IMR-90 (cell line): Measurements from ENCODE around the gene MRPL54. TPM values are rescaled to one million over a fixed set of nuclear protein-coding genes. Genes with fewer than 3 reads are reported as not detected.

ENCODE experiments used
- ATAC-seq: fragments of 200-7000 bp; cut with Tn5 transposase; 2 replicates; pipeline ENCODE4 v1.9.1; 2020; ENCODE audit warnings: low read depth, mild to moderate bottlenecking, moderate library complexity
- BruUV-seq: library from RNA; stranded (reverse); fragments of 400-500 nt; replicated peaks from 2 replicates; lab custom pipeline; 2021; lab: Mats Ljungman, UMichigan
- CTCF ChIA-PET: fragments of 300-600 bp; formaldehyde crosslinking; extraction: SDS; loops from one replicate; lab custom pipeline; 2021; ENCODE audit warnings: antibody characterized with exemption; lab: Yijun Ruan, JAX
- POLR2A ChIA-PET: fragments of 300-600 bp; sonication (Branson Sonifier 250); formaldehyde crosslinking; loops from one replicate; lab custom pipeline; 2022; ENCODE audit warnings: antibody characterized with exemption; ENCODE audit not compliant: unreplicated experiment; lab: Charles Lee
- DNase-seq: peaks from one replicate; pipeline ENCODE4 v3.0.0; 2013
- H2AFZ ChIP-seq: replicated peaks from 2 replicates; pipeline ENCODE3; 2013; ENCODE audit warnings: low read length, mild to moderate bottlenecking; ENCODE audit not compliant: poor library complexity
- H2AK5ac ChIP-seq: 2 replicates; pipeline ENCODE4 v1.6.1; 2013; ENCODE audit warnings: low read depth, low read length, inconsistent platforms
- H2AK9ac ChIP-seq: replicated peaks from 2 replicates; pipeline ENCODE3; 2013; ENCODE audit warnings: mild to moderate bottlenecking, low read depth, low read length, moderate library complexity; ENCODE audit not compliant: poor library complexity
- H2BK120ac ChIP-seq: 2 replicates; pipeline ENCODE4 v1.6.1; 2013; ENCODE audit warnings: low read depth, low read length, inconsistent platforms
- H2BK15ac ChIP-seq: 3 replicates; pipeline ENCODE4 v1.6.1; 2013; ENCODE audit warnings: low read depth, low read length, inconsistent platforms
- H2BK20ac ChIP-seq: 2 replicates; pipeline ENCODE4 v1.6.1; 2013; ENCODE audit warnings: low read depth, mild to moderate bottlenecking, inconsistent platforms, low read length, moderate library complexity
- H2BK5ac ChIP-seq: 2 replicates; pipeline ENCODE4 v1.6.1; 2013; ENCODE audit warnings: mild to moderate bottlenecking, low read depth, low read length, inconsistent platforms; ENCODE audit not compliant: poor library complexity, severe bottlenecking
- H3K14ac ChIP-seq: replicated peaks from 2 replicates; pipeline ENCODE4 v1.6.1; 2013; ENCODE audit warnings: low read depth, low read length, inconsistent platforms
- H3K18ac ChIP-seq: 2 replicates; pipeline ENCODE4 v1.6.1; 2013; ENCODE audit warnings: low read depth, low read length, control low read depth
- H3K23ac ChIP-seq: 2 replicates; pipeline ENCODE4 v1.6.1; 2013; ENCODE audit warnings: low read depth, low read length, inconsistent platforms
- H3K27ac ChIP-seq: 2 replicates; pipeline ENCODE4 v1.5.1; 2013; ENCODE audit warnings: mild to moderate bottlenecking, control low read depth, low read length; ENCODE audit not compliant: insufficient read depth
- H3K27me3 ChIP-seq: 2 replicates; pipeline ENCODE4 v1.6.1; 2013; ENCODE audit warnings: low read length; ENCODE audit not compliant: control insufficient read depth, insufficient read depth
- H3K36me3 ChIP-seq: 2 replicates; pipeline ENCODE4 v1.6.1; 2013; ENCODE audit warnings: low read length, mixed read lengths; ENCODE audit not compliant: control insufficient read depth, insufficient read depth
- H3K4ac ChIP-seq: 2 replicates; pipeline ENCODE4 v1.6.1; 2013; ENCODE audit warnings: low read depth, low read length, inconsistent platforms
- H3K4me1 ChIP-seq: 2 replicates; pipeline ENCODE4 v1.6.1; 2013; ENCODE audit warnings: low read length, mixed read lengths; ENCODE audit not compliant: control insufficient read depth, insufficient read depth
- H3K4me2 ChIP-seq: 2 replicates; pipeline ENCODE4 v1.6.1; 2013; ENCODE audit warnings: low read depth, mild to moderate bottlenecking, control low read depth, low read length, moderate library complexity
- H3K4me3 ChIP-seq: 2 replicates; pipeline ENCODE4 v1.5.1; 2013; ENCODE audit warnings: low read depth, mild to moderate bottlenecking, control low read depth, low read length, moderate library complexity; ENCODE audit not compliant: insufficient read depth
- H3K56ac ChIP-seq: 2 replicates; pipeline ENCODE4 v1.6.1; 2013; ENCODE audit warnings: low read length, inconsistent platforms; ENCODE audit not compliant: insufficient read depth; ENCODE audit errors: extremely low read depth
- H3K79me1 ChIP-seq, 2 experiments: 2 replicates each; pipeline ENCODE4 v1.6.1; 2013; ENCODE audit warnings: low read length in 2 of 2, inconsistent platforms in 1 of 2, low read depth in 1 of 2
- H3K9ac ChIP-seq: 2 replicates; pipeline ENCODE4 v1.6.1; 2013; ENCODE audit warnings: low read depth, low read length, control low read depth
- H3K9me1 ChIP-seq: 2 replicates; pipeline ENCODE4 v1.6.1; 2013; ENCODE audit warnings: low read length, inconsistent platforms; ENCODE audit not compliant: insufficient read depth
- H3K9me3 ChIP-seq: 2 replicates; pipeline ENCODE4 v1.6.1; 2013; ENCODE audit warnings: low read length; ENCODE audit not compliant: control insufficient read depth, insufficient read depth
- H4K20me1 ChIP-seq: 2 replicates; pipeline ENCODE4 v1.6.1; 2013; ENCODE audit warnings: low read length, inconsistent platforms; ENCODE audit not compliant: insufficient read depth
- H4K5ac ChIP-seq: 2 replicates; pipeline ENCODE4 v1.6.1; 2013; ENCODE audit warnings: mild to moderate bottlenecking, low read depth, low read length, control low read depth
- H4K8ac ChIP-seq, 2 experiments: 2 replicates each; pipeline ENCODE4 v1.6.1; 2013; ENCODE audit warnings: low read depth in 2 of 2, low read length in 2 of 2, control low read depth in 1 of 2, inconsistent platforms in 1 of 2
- H4K91ac ChIP-seq: 2 replicates; pipeline ENCODE4 v1.6.1; 2013; ENCODE audit warnings: low read depth, low read length, inconsistent platforms; ENCODE audit not compliant: insufficient read depth
- BHLHE40 ChIP-seq: fragments of 150-350 bp; IDR thresholded peaks from 2 replicates; pipeline ENCODE4 v1.6.1; 2016; ENCODE audit warnings: mild to moderate bottlenecking, low read depth, low read length
- CEBPB ChIP-seq: IDR thresholded peaks from 2 replicates; pipeline ENCODE4 v1.6.1; 2012; ENCODE audit warnings: low read depth, low read length, improper control_type of control experiment
- CTCF ChIP-seq: conservative IDR thresholded peaks from 2 replicates; pipeline ENCODE4 v1.5.1; 2012; ENCODE audit warnings: mild to moderate bottlenecking, low read depth, low read length, improper control_type of control experiment
- ELK1 ChIP-seq: fragments of 150-350 bp; IDR thresholded peaks from 2 replicates; pipeline ENCODE4 v1.6.1; 2016; ENCODE audit warnings: low read depth, mild to moderate bottlenecking, low read length, moderate library complexity, borderline replicate concordance
- FOS ChIP-seq: fragments of 150-350 bp; IDR thresholded peaks from 2 replicates; pipeline ENCODE4 v1.6.1; 2016; ENCODE audit warnings: low read depth, low read length
- MAFK ChIP-seq: IDR thresholded peaks from 2 replicates; pipeline ENCODE4 v1.6.1; 2012; ENCODE audit warnings: low read depth, low read length, improper control_type of control experiment
- MAZ ChIP-seq: IDR thresholded peaks from 2 replicates; pipeline ENCODE4 v1.6.1; 2012; ENCODE audit warnings: low read depth, mild to moderate bottlenecking, low read length, improper control_type of control experiment, moderate library complexity, borderline replicate concordance
- MXI1 ChIP-seq: IDR thresholded peaks from 2 replicates; pipeline ENCODE4 v1.6.1; 2012; ENCODE audit warnings: low read depth, mild to moderate bottlenecking, low read length, moderate library complexity, borderline replicate concordance
- NFE2L2 ChIP-seq: fragments of 150-350 bp; IDR thresholded peaks from 2 replicates; pipeline ENCODE4 v1.6.1; 2016; ENCODE audit warnings: low read depth, mild to moderate bottlenecking, low read length
- POLR2A ChIP-seq: IDR thresholded peaks from 2 replicates; pipeline ENCODE4 v1.6.1; 2012; ENCODE audit warnings: mild to moderate bottlenecking, low read depth, low read length
- RCOR1 ChIP-seq: IDR thresholded peaks from 2 replicates; pipeline ENCODE4 v1.6.1; 2012; ENCODE audit warnings: mild to moderate bottlenecking, low read length, improper control_type of control experiment; ENCODE audit not compliant: insufficient replicate concordance
- RFX5 ChIP-seq: IDR thresholded peaks from 2 replicates; pipeline ENCODE4 v1.8.0; 2012; ENCODE audit warnings: low read depth, mild to moderate bottlenecking, low read length, moderate library complexity
- SMC3 ChIP-seq: fragments of 150-350 bp; IDR thresholded peaks from 2 replicates; pipeline ENCODE4 v1.6.1; 2016; ENCODE audit warnings: low read depth, mild to moderate bottlenecking, antibody characterized with exemption, low read length, moderate library complexity
- USF2 ChIP-seq: fragments of 150-350 bp; IDR thresholded peaks from 2 replicates; pipeline ENCODE4 v1.6.1; 2017; ENCODE audit warnings: mild to moderate bottlenecking, antibody characterized with exemption, low read length, low read depth
- WGBS, 2 experiments: methylation state at CpG; one replicate each; pipeline versions ENCODE4 v1.1.5 to v1.1.7; 2013; ENCODE audit warnings: missing lambda C conversion rate in 2 of 2; ENCODE audit not compliant: insufficient read length in 1 of 2; ENCODE audit errors: extremely low coverage in 2 of 2; 5-methylcytosine and 5-hydroxymethylcytosine counted together
- dilution Hi-C: fragments of 300-500 bp; cut with HindIII; formaldehyde crosslinking; loops from one replicate; pipeline ENCODE4 v1.14.3; 2018; ENCODE audit warnings: low sequenced_read_pairs; ENCODE audit not compliant: unreplicated experiment
- in situ Hi-C: fragments of 300-500 bp; cut with MboI; formaldehyde crosslinking; loops from 3 replicates; pipeline ENCODE4 v1.14.3; 2019; ENCODE audit warnings: low sequenced_read_pairs, inconsistent platforms, mixed read lengths
- intact Hi-C: fragments of 100-400 bp; cut with micrococcal nuclease; formaldehyde crosslinking; loops from 2 replicates; pipeline ENCODE4 v1.10.0; 2022
- polyA plus RNA-seq, 3 experiments: library from polyadenylated mRNA; depleted of rRNA; stranded (reverse); fragments of >200 nt; gene quantifications; 2 replicates each; pipeline ENCODE4 v1.2.3, GENCODE V29; 2012; ENCODE audit warnings: low replicate concordance in 1 of 3
- total RNA-seq: library from RNA; depleted of rRNA; stranded (reverse); fragments of >200 nt; gene quantifications from 2 replicates; pipeline ENCODE4 v1.2.3, GENCODE V29; 2012

MRPL54 gene
- total and polyA plus RNA-seq, 2 of the 4 experiments (the other 2 are of a cell fraction): 55.9 to 75.7 TPM

GRCh38 chr19:3770136-3770999, 7.9 kb downstream of the MRPL54 start:
- ATAC-seq: no peak

More at GRCh38 chr19:3770136-3770999, 7.9 kb downstream of the MRPL54 start:
- Histone ChIP-seq H3K4me3 (no peak overlapping the region), H3K27ac (no peak overlapping the region), H2BK15ac (no peak overlapping the region), H4K20me1 (no peaks in the 10 kb centered on the region), H3K27me3 (peaks cover 5% of the 10 kb centered on the region; the same call in 1 of the 2 replicates), H3K36me3 (peaks cover 23% of the 10 kb centered on the region), H2BK20ac (no peak overlapping the region), H3K79me1 (0 out of 4 replicates have a peak, but pooled peaks cover 0 to 5% of the 10 kb centered on the region in 2 experiments), H2BK5ac (no peak overlapping the region), H3K4ac (no peak overlapping the region), H3K9ac (no peak overlapping the region), H2BK120ac (no peak overlapping the region), H3K4me2 (no peak overlapping the region), H3K18ac (no peak overlapping the region), H2AK9ac (no peak overlapping the region), H3K9me1 (no peaks in the 10 kb centered on the region), H3K23ac (no peak overlapping the region), H3K56ac (no peak overlapping the region), H2AFZ (no peak overlapping the region), H4K91ac (no peak overlapping the region), H3K9me3 (no peaks in the 10 kb centered on the region), H4K8ac (no peak overlapping the region), H2AK5ac (no peak overlapping the region), H3K4me1 (no peaks in the 10 kb centered on the region), H4K5ac (no peak overlapping the region), H3K14ac (no peak overlapping the region)
- no TSS peak for BruUV-seq
- in situ Hi-C loops: no loop called here
- ChIA-PET CTCF (no interaction called here), POLR2A (no interaction called here)
- dilution Hi-C loops: no loop called here
- no peak for TF ChIP-seq RCOR1
- no peak for TF ChIP-seq CEBPB
- TF ChIP-seq MAZ: no peak
- TF ChIP-seq SMC3: no peak
- TF ChIP-seq BHLHE40: no peak
- no peak for TF ChIP-seq RFX5
- TF ChIP-seq ELK1: no peak
- no peak for TF ChIP-seq POLR2A
- TF ChIP-seq USF2: no peak
- no peak for TF ChIP-seq NFE2L2
- no peak for TF ChIP-seq MAFK
- no peak for TF ChIP-seq FOS
- TF ChIP-seq CTCF: no peak
- TF ChIP-seq MXI1: no peak
- intact Hi-C loops: no loop called here
- no peak for DNase-seq
- 82% methylated on average over 16 of the region's 53 CpGs; no CpG with 5 or more reads in 1 of the 2 experiments for WGBS, 2 experiments
